Thyroid gland (tissue), 4 donors: ENCODE data around the gene CGA.

ENCODE experiments used
- POLR2A ChIP-seq, 2 donors: fragments of 450-650 bp; IDR thresholded peaks; one replicate each; pipeline ENCODE4 v1.6.1; 2017; ENCODE audit warnings: antibody characterized with exemption in 2 of 2, mild to moderate bottlenecking in 2 of 2, moderate library complexity in 1 of 2
- TF ChIP-seq, protein P1 (sequence below), 6 experiments: fragments of 200-600 bp in 3 of 6; fragments of 450-650 bp in 3 of 6; sonication (generic) in 3 of 6; IDR thresholded peaks; one replicate each; pipeline ENCODE4 v1.5.1; 2016 to 2019; ENCODE audit warnings: antibody characterized with exemption in 6 of 6, mild to moderate bottlenecking in 2 of 6, inconsistent platforms in 1 of 6, moderate library complexity in 1 of 6

DNA sequence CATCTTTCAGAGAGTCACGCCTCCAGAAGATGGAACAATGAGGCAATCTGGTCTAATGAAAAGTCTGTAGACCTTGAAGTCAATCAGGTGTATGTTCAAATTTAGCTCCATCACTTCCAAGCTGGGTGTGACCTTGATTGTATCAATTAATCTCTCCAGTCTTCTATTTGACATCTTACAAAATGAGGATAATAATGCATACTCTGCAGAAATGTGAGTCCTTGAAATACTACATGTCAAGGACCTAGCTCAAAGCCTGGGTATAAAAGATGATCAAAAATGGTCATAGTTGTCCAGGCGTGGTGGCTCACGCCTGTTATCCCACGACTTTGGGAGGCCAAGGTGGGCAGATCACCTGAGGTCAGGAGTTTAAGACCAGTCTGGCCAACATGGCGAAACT is 29.8 kb downstream of the CGA start:
- TF ChIP-seq, protein P1, sequence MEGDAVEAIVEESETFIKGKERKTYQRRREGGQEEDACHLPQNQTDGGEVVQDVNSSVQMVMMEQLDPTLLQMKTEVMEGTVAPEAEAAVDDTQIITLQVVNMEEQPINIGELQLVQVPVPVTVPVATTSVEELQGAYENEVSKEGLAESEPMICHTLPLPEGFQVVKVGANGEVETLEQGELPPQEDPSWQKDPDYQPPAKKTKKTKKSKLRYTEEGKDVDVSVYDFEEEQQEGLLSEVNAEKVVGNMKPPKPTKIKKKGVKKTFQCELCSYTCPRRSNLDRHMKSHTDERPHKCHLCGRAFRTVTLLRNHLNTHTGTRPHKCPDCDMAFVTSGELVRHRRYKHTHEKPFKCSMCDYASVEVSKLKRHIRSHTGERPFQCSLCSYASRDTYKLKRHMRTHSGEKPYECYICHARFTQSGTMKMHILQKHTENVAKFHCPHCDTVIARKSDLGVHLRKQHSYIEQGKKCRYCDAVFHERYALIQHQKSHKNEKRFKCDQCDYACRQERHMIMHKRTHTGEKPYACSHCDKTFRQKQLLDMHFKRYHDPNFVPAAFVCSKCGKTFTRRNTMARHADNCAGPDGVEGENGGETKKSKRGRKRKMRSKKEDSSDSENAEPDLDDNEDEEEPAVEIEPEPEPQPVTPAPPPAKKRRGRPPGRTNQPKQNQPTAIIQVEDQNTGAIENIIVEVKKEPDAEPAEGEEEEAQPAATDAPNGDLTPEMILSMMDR (IDR thresholded peaks at IDR 0.05): no peak
- TF ChIP-seq POLR2A (IDR thresholded peaks at IDR 0.05): no peak
